Fibroblast of mammary gland (primary cell): ENCODE results near the gene HTR2A.

Source experiments
- DNase-seq: peaks from one replicate; pipeline ENCODE4 v3.0.0-alpha.2; 2010; ENCODE audit warnings: low read depth
- H3K4me3 ChIP-seq: 2 replicates; pipeline ENCODE4 v1.5.1; 2011; ENCODE audit warnings: low read depth, mild to moderate bottlenecking, low read length, moderate library complexity; ENCODE audit not compliant: control insufficient read depth
- CTCF ChIP-seq: conservative IDR thresholded peaks from 2 replicates; pipeline ENCODE4 v1.5.1; 2011; ENCODE audit warnings: low read depth, low read length, inconsistent platforms; ENCODE audit not compliant: control insufficient read depth, insufficient read depth

Gene HTR2A

GRCh38 chr13:46896341-46897137, at the start of gene HTR2A:
HTR2A (minus strand) TSS chr13:46897053; CDS start chr13:46895906, 1,147 bp downstream.
- DNase-seq, result peak; percentile 48
- peak within 1 kb of the TSS; percentile 53 for H3K4me3 ChIP-seq
- no peak for TF ChIP-seq CTCF

- H3K4me3 ChIP-seq, result no peak overlapping the region
- TF ChIP-seq CTCF, result no peak
- no peak for DNase-seq
Measured at GRCh38 chr13:46936525-46936924, 39.7 kb upstream of the HTR2A start.

DNA sequence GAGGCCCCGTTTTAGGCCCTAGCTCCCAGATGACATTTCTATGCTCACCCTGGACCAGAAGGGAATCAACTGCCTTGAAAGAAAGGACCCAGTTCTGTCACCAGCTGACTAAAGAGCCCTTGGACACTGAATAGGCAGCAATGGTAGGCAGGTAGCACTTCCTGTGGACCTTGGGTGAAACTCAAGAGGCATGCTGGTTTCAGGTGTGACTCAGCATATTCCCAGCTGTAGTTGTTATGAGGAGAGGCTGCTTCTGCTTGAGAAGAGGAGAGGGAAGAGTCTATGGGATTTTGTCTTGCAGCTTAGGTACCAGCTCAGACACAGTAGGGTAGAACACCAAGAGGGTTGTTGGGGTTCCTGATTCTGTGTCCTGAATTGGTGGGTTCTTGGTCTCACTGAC, 37.9 kb upstream of the HTR2A start:
- no peak for TF ChIP-seq CTCF
- no peak overlapping the region for H3K4me3 ChIP-seq
- DNase-seq, result peak; percentile 3

DNA sequence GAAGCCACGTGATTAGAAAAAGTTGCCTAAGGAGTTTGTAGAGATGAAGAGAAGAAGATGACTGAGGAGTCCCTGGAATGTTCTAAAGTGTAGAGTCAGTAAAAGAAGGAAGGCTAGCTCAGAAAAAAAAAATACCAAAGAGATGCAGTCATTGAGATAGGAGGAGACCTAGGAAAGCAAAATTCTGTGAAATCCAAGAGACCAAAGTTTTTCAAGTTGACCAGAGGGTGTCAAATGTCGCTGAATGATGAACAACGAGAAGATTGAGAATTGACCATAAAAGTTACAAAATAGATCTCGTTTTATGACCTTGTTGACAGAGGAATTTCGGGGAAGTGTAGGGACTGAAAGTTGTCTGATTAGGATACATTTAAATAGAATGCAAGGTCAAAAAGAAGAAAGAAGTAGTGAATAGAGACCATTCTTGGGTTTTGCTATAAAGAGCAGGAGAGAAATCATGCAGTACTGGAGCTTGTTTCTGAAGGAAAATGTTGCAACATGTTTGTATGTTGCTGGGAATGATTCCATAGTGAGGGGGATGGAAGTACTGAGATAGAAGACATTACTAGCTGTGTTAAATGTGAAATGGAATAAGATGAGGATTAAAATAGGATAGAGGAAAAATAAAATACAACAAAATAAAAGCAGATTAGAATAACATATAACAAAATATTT, 30.2 kb upstream of the HTR2A start:
- H3K4me3 ChIP-seq, result no peak overlapping the region
- peak; percentile 57 for DNase-seq
- TF ChIP-seq CTCF, result no peak

DNA sequence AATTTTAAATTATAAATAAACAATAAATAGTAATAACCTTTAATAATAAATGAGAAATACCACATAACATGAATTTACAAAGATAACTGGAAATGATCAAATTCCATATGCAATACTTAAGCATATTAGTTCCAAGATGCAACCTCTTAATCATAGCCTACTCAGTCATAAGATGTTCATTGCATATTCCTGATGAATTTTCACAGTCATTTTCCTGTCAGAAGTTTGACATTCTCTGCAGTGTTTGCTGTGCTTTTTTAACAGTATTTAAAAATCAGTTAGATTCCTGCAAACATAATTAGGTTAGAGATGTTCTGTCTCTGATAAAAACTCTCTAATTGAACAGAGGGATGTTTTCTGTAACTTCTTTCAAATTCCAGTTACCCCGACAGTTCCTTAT, 28.6 kb upstream of the HTR2A start:
- no peak overlapping the region for H3K4me3 ChIP-seq
- DNase-seq, result no peak
- TF ChIP-seq CTCF, result no peak

GRCh38 chr13:46914341-46914740, 17.5 kb upstream of the HTR2A start:
- TF ChIP-seq CTCF, result no peak
- no peak for DNase-seq
- no peak overlapping the region for H3K4me3 ChIP-seq
